8988T (cell line): ENCODE measurements around the gene TMEM258.

Source experiments
- DNase-seq: peaks from one replicate; pipeline ENCODE4 v3.0.0; 2011

The TMEM258 gene

DNA sequence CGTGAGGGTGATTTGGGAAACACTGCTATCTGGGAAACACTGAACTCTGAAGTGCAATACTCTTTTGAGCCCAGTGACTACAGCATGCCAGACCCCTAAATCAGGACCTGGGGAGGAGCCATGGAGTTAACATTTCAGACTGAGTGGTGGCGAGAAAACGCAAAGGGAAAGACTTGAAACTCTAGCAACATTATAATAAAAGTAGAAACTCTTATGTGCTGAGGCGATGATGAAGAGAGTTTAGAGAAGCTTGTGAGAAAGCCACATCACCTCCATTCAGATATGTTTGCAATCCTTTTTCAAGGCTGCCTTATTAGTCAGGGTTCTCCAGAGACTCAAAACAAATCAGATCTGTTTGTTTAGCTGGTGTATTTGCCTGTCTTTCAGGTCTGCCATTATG lies 2.2 kb upstream of the TMEM258 start:
- DNase-seq: no peak

DNA sequence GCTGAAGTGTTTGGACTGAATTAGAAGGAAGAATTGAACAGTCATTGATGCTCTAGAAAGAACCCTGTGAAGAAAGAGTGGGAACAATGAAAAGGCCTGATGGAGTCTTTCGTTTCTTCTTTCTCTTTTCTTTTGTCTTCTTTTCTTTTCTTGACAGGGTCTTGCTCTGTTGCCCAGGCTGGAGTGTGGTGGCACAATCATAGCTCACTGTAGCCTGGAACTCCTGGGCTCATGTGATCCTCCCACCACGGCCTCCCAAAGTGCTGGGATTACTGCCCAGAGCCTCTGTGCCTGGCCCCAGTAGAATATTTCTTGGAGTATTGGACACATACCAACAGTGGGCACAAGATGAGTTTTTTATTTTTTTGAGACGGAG lies 1.4 kb upstream of the TMEM258 start:
- no peak for DNase-seq

DNA sequence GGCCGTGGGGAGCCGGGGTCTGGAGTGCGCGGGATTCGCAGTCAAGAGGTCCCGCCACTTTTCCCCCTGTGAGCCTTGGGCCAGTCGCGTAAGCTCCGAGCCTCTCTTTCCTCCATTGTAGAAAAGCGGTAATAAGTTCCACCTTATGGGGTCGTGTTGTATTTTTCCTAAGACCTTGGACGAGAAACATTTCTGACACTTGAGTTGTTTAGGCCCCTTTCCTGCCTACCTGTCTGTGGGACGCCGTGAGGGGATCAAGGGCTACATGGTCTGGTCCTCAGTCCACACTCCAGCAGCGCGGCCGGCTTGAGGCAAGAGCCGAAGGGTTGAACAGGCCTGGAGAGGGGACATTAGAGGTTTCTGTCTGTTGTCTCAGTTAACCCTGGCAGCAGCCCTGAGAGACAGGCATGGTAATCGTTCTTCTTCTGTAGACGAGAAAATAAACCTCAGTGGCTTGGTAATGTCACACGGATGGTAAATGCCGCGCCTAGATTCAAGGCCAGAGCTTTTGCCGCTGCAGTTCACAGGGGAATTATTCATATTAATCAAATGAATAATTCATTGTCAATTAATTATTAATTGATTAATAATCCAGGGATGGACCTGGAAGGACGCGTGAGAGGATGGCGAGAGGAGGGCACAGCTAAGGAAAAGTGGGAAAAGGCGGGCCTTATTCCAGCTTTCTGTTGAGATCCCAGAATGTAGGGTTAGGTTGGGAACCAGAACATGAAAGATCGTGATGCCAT lies 857 bp upstream of the TMEM258 start:
- no peak for DNase-seq

DNA sequence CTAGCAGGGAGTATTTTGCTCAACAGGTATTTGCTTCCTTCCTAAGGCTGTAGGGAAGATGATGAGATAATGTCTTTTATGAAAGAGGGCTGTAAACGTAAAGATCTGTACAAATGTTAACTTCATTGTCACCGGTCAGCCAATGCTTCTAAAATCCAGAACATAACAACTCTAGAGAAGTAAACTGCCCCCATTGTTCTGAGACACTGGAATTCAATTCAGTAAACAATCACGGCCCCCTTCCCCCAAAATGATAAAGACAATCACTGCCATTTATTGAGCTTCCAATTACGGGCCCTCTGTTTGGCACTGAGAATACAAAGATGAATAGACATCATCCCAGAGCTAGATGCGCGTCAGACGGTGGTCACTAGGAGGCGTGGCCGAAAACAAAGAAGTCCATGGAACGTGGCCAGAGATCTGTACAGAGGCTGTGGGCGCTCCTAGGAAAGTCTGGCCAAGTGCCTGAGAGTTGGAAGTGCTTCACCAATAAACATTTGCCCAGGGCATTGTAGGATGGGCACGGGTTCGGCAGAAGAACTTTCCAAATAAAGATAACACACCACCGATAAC lies 576 bp downstream of the TMEM258 start:
- peak; percentile 55 for DNase-seq

DNA sequence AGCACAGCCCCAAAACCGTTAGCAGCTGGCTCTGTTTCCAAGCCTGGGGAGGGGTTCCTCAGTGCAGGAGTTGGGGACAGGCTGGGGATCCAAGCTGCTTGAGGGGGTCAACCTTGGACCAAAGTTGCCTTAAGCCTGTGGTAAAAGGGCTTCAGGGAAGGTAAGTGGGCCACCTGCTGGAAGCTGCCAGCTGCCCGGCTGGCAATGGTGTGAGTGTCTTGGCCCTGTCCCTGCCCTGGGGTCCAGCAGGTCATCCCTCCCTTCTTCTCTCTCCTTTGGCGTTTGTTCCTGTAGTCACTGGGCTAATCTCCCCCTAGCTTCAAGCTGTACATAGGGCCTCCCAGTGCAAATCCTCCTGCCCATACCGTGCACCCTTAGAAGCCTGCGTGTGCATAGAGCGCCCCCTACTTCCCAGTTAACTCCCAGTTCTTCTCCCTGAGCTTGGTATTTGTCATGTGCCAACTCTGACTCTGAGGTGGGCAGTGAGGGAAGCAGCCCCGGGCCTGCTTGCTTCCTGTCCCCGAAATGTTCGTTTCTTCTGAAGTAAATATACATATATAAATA lies 4.4 kb downstream of the TMEM258 start:
- peak; percentile 95 for DNase-seq

DNA sequence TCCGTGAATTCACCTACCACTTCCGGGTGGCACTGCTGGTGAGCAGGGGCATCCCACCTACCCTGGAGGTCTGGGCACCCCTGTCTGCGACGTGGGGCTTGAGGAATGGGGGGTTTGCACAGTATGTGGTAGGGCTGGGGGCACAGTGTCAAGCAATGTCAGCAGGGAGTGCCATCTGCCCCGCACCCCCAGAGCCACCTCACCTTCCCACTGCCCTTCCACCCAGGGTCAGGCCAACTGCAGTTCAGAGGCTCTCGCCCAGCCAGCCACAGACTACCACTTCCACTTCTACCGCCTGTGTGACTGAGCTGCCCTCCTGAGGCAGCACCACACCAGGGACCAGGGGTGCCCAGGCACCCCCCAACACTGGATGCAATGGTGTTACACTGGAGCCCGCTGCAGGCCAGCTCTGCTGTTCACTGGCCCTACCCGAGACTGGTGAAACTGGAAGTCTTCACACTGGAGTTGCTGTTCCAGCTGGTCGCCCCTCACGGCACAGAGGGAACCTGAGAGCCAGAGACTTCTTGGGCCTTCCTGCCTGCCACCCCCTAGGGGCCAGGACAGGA lies 6.5 kb downstream of the TMEM258 start:
- no peak for DNase-seq

DNA sequence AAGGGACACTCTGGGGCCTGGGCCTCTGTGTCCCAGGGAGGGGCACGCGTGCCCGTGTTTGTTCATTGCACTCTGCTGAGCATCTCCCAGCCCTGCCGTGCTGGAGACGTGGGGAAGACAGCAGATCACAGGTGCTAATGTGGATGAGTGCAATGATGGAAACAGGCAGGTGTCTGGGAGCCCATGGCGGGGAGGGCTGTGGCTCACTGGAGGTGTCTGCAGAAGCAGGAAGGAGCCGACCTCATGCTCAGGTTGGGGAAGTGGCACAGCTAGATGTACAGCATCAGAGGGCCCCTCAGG lies 7.9 kb downstream of the TMEM258 start:
- DNase-seq: no peak

DNA sequence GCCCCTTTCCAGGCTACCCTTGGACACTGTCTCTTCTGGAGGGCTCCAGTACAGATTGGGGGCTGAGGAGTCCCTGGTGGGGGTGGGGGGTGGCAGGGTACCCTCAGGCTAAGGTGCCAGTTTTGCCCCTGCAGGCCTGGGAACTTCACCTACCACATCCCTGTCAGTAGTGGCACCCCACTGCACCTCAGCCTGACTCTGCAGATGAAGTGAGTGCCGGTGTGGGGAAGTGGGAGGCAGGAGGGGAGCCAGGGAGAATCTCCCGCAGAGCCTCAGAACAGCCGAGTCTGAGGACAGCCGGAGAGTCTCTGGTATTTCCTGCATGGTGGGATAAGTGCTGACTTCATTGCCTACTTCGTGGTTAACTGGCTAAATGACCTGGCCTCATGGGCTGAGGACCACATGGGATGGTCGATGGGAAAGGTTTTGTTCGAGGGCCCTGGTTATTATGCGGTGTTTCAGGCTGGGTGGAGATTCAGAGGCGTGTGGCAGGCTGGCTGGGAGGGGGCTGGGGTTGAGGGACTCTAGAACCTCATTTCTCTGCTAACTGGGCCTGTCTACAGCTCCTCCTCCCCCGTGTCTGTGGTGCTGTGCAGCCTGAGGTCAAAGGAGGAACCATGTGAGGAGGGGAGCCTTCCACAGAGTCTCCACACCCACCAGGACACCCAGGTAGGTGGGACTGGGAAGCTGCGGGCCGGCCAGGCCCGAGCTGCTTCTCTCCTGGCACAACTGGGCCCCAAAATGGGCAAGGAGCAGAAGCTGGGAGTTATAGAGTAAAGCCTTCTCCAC lies 8.5 kb downstream of the TMEM258 start:
- DNase-seq: no peak

DNA sequence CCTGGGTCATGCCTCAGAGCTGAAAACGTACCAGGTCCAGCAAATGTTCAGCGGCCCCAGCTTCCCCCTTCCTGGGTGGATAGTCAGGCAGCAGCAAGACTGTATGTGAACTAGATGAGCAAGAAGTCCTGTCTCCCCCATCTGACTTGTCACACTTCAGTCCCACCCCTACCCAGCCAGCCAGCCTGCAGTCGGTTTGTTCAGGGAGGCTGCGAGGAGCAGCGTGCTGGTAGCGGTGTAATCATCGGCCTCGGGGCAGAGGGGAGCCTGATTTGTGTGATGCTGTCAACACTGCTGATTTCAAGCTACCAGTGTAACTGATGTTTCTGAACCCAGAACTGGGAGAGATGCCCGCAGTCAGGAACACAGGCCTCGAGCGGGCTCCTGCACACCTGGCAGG lies 9.6 kb downstream of the TMEM258 start:
- no peak for DNase-seq

DNA sequence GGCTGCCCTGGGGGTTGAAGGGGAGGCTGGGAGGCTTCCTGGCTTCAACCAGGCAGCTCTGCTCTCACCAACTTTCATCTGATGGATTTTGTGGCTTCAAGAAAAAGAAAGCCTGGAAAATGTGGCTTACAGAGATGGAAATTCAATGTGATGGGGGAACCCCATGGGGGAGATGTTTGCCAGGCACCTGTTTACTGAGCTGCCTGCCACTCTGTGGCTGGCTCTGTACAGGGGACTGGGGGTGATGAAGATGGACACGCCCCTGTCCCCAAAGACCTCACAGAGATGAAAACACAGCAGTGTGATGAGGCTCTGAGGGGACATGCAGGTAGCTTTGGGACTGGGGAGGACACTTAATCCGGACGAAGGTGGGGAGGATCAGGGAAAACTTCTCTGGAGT lies 10.1 kb downstream of the TMEM258 start:
- no peak for DNase-seq

DNA sequence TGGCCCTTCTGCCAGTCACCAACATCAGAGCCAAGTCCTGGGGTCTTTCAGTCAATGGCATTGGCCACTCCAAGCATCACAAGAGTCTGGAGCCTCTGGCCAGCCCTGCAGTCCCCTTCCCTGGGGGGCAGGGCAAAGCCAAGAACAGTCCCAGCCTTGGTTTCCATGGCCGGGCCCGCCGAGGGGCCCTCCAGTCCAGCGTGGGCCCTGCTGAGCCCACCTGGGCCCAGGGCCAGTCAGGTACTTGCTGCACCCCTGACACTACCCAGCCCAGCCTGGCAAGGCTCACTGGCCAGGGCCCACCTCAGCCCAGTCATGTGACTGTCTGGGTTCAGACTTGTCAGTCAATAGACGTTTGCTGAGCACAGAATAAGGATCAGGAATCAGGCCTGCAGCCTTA lies 10.8 kb downstream of the TMEM258 start:
- DNase-seq: peak; percentile 43

DNA sequence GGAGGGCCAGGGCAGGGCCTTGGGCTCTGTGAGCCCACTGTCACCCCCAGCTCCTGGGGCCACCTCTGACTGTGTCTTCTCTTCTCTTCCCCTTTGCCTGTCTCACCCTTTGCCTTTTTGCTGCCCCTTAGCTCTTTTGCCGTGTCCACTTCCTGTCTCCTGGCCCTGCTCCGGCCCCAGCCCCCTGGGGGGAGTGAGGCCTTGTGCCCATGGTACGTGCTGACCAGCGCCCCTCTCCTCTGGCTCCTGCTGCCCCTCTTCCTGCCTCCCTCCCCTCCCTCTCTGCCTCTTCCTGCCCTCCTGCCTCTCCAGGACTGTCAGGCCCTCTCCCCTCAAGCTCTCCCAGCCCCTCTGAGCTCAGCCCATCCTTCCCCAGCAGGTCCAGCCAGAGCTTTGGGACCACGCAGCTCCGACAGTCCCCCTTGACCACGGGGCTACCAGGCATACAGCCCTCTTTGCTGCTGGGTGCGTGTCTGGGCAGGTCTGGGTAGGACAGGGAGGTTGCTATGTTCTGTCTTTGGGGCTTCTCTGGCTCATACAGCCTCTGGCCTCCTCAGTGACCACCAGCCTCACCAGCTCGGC lies 11.7 kb downstream of the TMEM258 start:
- no peak for DNase-seq

DNA sequence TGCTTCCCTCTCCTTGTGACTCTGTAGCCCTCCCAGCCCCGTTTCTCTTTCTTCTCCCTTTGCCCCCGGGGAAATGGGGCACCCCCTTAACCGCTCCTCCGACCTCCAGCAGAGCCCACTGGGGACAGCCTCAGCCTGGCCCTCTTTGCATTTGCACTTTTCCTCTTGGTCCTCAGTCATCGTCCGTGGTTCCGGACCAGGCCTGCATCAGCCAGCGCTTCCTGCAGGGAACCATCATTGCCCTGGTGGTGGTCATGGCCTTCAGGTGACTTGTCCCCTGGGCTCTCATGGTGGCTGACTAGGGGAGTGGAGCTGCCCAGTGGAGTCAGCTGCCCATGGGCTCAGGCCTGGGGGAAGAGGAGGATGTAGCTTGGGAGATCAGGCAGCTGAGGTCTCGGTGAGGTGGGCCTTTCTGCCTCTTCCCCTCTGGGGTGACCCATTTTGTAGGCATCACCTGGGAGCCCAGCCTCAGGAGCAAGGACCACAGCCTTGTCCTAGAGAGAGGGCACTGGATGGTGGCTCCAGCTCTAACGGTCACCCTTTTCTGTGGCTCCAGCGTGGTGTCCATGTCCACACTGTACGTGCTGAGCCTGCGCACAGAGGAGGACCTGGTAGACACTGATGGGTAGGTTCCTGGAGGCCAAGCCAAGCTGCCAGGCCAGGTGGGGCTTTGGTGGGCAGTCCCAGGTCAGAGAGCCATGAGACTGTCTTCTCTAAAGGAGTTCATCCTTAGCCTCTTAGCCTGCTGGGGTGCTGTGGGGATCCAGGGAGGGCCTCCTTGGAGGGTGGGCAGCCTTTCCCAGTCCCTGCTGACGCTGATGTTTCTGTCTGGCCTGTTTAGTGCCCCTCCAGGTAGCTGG lies 12.5 kb downstream of the TMEM258 start:
- peak; percentile 43 for DNase-seq

DNA sequence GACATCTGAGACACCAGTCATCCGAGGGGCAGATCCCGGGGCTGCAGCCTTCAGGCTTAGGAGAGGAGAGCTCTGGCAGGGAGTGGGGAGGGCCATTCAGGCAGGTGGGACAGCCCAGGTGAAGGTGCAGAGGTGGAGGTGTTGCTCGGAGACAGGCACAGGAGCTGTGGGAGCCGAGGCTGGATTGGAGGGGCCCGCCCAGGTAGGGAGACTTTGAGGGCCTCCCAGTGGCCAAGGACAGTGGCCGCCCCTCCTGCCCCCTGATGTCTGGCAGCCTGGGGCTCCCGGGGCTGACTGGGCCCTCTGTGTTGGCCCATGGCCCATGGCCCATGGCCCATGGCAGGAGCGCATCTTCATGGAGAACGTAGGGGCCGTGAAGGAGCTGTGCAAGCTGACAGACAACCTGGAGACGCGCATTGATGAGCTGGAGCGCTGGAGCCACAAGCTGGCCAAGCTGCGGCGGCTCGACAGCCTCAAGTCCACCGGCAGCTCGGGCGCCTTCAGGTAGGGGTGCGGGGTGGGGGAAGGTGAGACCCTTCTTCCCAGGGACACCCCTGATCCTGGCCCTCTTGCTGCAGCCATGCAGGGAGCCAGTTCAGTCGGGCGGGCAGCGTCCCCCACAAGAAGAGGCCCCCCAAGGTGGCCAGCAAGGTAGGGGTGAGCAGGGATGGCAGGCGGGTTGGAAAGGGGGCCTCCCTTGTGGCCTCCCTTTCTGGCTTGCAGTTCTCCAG lies 13.3 kb downstream of the TMEM258 start:
- DNase-seq: no peak

DNA sequence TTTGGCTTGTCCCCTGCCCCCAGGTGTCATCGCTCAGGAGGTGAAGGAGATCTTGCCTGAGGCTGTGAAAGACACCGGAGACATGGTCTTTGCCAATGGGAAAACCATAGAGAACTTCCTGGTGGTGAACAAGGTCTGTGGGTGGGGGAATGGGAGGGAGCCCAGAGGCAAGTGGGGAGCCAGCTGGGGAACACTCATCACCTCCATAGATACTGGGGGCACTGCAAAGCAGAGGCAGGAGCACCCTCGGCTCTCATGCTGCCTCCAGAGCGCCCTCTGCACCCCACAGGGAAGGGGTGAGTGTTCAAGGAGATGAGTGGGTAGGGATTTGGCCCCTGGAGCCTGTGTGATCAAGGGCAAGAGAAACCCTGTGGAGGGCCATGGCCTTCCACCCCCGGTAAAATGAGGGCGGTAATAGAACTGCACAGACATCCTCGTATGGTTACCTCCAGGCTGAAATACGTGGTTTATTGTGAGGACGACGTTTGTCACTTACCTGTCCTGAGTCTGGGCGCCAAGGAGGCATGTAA lies 14.0 kb downstream of the TMEM258 start:
- DNase-seq: no peak

DNA sequence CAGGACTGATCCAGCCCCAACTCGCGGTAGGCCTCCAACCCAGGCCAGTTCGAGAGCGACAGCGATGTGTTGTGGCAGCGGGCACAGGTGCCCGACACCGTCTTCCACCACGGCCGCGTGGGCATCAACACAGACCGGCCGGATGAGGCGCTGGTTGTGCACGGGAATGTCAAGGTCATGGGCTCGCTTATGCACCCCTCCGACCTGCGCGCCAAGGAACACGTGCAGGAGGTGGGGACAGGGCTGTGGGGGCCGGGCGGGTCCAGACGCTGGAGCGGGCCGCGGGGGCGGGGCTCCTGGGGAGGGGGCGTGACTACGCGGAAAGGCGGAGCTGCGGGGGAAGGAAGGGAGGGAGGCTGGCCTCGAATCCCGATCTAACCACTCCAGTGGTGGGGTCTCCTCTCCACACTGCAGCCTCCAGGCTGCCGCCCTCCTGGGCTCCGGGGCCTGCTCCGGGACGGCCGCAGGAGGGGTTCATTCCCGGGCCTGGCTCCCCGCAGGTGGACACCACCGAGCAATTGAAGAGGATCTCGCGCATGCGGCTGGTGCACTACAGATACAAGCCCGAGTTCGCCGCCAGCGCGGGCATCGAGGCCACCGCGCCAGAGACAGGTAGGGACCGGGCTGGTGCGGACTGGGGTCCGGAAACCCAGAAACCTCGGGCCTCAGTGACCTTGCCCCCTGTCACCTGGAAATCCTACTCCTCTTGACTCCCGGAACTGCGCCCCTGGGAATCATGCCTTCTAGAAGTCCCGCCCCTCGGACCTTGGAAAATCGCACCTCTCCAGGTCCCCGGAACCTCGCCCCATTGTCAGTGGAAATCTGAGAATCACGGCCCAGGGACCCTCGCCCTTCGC lies 14.9 kb downstream of the TMEM258 start:
- no peak for DNase-seq

DNA sequence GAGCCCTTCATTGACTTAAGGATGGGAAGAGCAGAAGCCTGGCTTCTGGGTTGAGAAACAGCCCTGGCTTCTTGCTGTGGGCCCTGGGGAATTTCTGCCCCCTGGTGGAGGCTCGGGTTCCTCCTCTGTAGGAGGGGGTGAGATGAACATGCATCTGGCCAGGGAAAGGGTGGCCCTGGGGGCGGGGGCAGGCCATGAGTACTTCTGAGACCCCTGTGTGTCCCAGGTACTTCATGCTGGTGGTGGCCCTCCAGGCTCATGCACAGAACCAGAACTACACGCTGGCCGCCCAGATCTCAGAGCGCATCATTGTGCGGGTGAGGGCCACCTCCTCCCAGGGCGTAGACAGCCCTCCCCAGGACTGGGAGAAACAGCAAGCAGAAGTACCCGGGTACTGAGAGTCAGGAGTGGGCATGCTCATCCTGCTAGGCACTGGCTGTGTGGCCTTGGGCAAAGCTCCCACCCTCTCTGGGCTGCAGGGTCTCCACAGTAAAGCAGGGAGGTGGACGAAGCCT lies 15.8 kb downstream of the TMEM258 start:
- peak; percentile 100 for DNase-seq

DNA sequence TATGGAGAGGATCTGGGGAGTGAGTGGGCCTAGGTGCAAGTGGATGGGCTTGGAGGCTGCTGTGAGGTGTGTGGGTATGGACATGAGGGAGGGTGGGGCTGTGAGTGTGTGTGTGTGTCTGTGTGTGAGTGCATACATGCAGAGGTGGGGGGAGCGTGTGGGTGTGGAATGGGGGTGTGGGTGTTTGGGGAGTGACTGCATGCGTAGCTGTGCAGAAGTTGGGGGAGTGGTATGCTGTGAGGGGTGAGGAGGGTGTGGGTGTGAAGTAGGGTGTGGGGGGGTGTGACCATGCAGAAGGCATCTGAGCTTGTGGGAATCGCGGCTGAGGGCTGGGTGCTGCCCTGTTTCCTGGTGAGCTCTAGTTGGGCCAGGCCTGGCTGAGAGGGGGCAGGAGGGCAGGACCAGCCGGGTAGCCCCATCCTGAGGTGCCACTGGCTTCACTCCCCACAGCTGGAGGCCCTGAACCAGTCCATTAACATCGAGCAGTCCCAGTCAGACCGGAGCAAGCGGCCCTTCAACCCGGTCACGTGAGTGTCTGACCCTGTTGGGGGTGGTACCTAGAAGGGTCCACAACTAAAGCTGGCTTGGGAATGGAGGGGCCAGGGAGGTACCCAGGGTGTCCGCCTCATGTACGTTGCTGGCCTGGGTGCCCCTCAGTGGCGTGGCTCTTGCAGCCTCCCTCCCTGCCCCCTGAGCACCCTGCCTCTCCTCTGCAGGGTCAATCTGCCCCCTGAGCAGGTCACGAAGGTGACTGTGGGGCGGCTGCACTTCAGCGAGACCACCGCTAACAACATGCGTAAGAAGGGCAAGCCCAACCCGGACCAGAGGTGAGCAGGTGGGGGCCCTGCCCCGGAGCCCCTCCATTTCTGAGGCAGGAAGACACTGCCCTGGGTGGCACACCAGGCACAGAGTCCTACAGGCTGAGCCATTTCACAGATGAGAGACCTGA lies 16.5 kb downstream of the TMEM258 start:
- no peak for DNase-seq

DNA sequence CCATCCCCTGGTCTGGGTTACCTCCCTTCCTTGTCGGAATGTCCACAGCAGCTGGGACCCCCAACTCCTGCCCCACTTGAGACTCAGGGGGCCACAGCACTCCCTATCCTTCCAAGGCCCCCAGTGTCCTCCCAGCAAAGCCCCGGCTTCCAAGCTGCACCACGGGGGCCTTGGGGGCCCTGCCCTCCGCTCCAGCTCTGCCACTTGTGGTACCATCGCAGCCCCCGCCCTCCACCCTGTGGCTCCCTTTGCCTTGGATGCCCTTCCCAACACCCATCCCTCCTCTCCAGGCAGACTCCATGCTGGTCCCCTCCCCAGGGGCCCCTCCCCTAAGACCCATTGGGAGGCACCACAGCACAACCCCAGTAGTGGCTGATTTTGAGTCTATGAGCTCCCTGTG lies 17.3 kb downstream of the TMEM258 start:
- no peak for DNase-seq
